H9 (cell line): ENCODE results near the gene FZD10. TPM values are rescaled to one million over a fixed set of nuclear protein-coding genes. Genes with fewer than 3 reads are reported as not detected.

Source experiments
- DNase-seq: peaks from one replicate; pipeline ENCODE4 v3.0.0-alpha.2; 2017
- H2AFZ ChIP-seq: one replicate; pipeline ENCODE4 v1.6.1; 2013; ENCODE audit warnings: mild to moderate bottlenecking, low read length, control low read depth, moderate library complexity
- H2AK5ac ChIP-seq: 2 replicates; pipeline ENCODE4 v1.6.1; 2013; ENCODE audit warnings: low read length, control low read depth, mixed read lengths; ENCODE audit not compliant: insufficient read length
- H2BK120ac ChIP-seq: one replicate; pipeline ENCODE4 v1.6.1; 2013; ENCODE audit warnings: low read depth, mild to moderate bottlenecking, low read length, control low read depth, inconsistent platforms; ENCODE audit not compliant: poor library complexity, severe bottlenecking
- H2BK12ac ChIP-seq: 2 replicates; pipeline ENCODE4 v1.6.1; 2013; ENCODE audit warnings: low read length, control low read depth, mixed read lengths, low read depth; ENCODE audit not compliant: insufficient read length
- H2BK15ac ChIP-seq: 2 replicates; pipeline ENCODE4 v1.6.1; 2013; ENCODE audit warnings: low read depth, low read length, control low read depth
- H2BK20ac ChIP-seq: one replicate; pipeline ENCODE4 v1.6.1; 2013; ENCODE audit warnings: low read depth, mild to moderate bottlenecking, low read length, control low read depth, inconsistent platforms; ENCODE audit not compliant: poor library complexity, severe bottlenecking
- H2BK5ac ChIP-seq: 2 replicates; pipeline ENCODE4 v1.6.1; 2013; ENCODE audit warnings: low read length, control low read depth, mixed read lengths; ENCODE audit not compliant: insufficient read length
- H3K14ac ChIP-seq: 2 replicates; pipeline ENCODE4 v1.6.1; 2013; ENCODE audit warnings: low read length, control low read depth; ENCODE audit not compliant: insufficient read depth
- H3K18ac ChIP-seq: 2 replicates; pipeline ENCODE4 v1.6.1; 2013; ENCODE audit warnings: low read depth, mild to moderate bottlenecking, mixed read lengths, low read length, control low read depth; ENCODE audit not compliant: insufficient read length
- H3K23ac ChIP-seq: 2 replicates; pipeline ENCODE4 v1.6.1; 2013; ENCODE audit warnings: low read length, control low read depth, mixed read lengths, low read depth; ENCODE audit not compliant: insufficient read length
- H3K23me2 ChIP-seq: 2 replicates; pipeline ENCODE4 v1.6.1; 2013; ENCODE audit warnings: low read depth, mild to moderate bottlenecking, mixed read lengths, low read length, control low read depth; ENCODE audit not compliant: insufficient read length, poor library complexity, severe bottlenecking
- H3K27ac ChIP-seq: 2 replicates; pipeline ENCODE4 v1.5.1; 2013; ENCODE audit warnings: low read length, control low read depth, mixed read lengths, low read depth; ENCODE audit not compliant: insufficient read length
- H3K27me3 ChIP-seq: 2 replicates; pipeline ENCODE4 v1.6.1; 2013; ENCODE audit warnings: low read length, control low read depth, inconsistent platforms; ENCODE audit not compliant: insufficient read depth
- H3K4ac ChIP-seq: 2 replicates; pipeline ENCODE4 v1.6.1; 2013; ENCODE audit warnings: low read depth, mild to moderate bottlenecking, control low read depth, inconsistent platforms, low read length, moderate library complexity
- H3K4me1 ChIP-seq: 2 replicates; pipeline ENCODE4 v1.6.1; 2013; ENCODE audit warnings: low read length, control low read depth, inconsistent platforms; ENCODE audit not compliant: insufficient read depth
- H3K4me2 ChIP-seq: 2 replicates; pipeline ENCODE4 v1.6.1; 2013; ENCODE audit warnings: low read length, control low read depth, mixed read lengths; ENCODE audit not compliant: insufficient read length, insufficient read depth
- H3K56ac ChIP-seq: 2 replicates; pipeline ENCODE4 v1.6.1; 2013; ENCODE audit warnings: low read depth, mild to moderate bottlenecking, mixed read lengths, low read length, control low read depth; ENCODE audit not compliant: insufficient read length
- H3K79me1 ChIP-seq: 2 replicates; pipeline ENCODE4 v1.6.1; 2013; ENCODE audit warnings: low read depth, mild to moderate bottlenecking, moderate library complexity, low read length, control low read depth, inconsistent platforms; ENCODE audit not compliant: insufficient read depth, poor library complexity, severe bottlenecking
- H3K79me2 ChIP-seq: 2 replicates; pipeline ENCODE4 v1.6.1; 2013; ENCODE audit warnings: low read length, control low read depth, inconsistent platforms; ENCODE audit not compliant: insufficient read depth
- H3K9ac ChIP-seq: 2 replicates; pipeline ENCODE4 v1.6.1; 2013; ENCODE audit warnings: low read length, control low read depth, mixed read lengths; ENCODE audit not compliant: insufficient read length; ENCODE audit errors: extremely low read depth
- H3K9me3 ChIP-seq: one replicate; pipeline ENCODE4 v1.6.1; 2013; ENCODE audit warnings: low read depth, low read length, inconsistent platforms; ENCODE audit not compliant: control insufficient read depth
- H3T11ph ChIP-seq: one replicate; pipeline ENCODE4 v1.6.1; 2013; ENCODE audit warnings: mild to moderate bottlenecking, low read length, control low read depth, inconsistent platforms
- H4K20me1 ChIP-seq: one replicate; pipeline ENCODE4 v1.6.1; 2013; ENCODE audit not compliant: control insufficient read depth, insufficient read length, insufficient read depth
- H4K5ac ChIP-seq: 2 replicates; pipeline ENCODE4 v1.6.1; 2013; ENCODE audit warnings: low read depth, mild to moderate bottlenecking, mixed read lengths, low read length, control low read depth; ENCODE audit not compliant: insufficient read length
- H4K8ac ChIP-seq: replicated peaks from 2 replicates; pipeline ENCODE4 v1.6.1; 2013; ENCODE audit warnings: low read length, control low read depth, mixed read lengths, low read depth; ENCODE audit not compliant: insufficient read length
- H4K91ac ChIP-seq: 2 replicates; pipeline ENCODE4 v1.6.1; 2013; ENCODE audit warnings: low read depth, mild to moderate bottlenecking, moderate library complexity, mixed read lengths, low read length, control low read depth; ENCODE audit not compliant: insufficient read length
- H3K27ac Mint-ChIP-seq, 3 experiments: 2 replicates in 2 of 3; 3 replicates in 1 of 3; pipeline ENCODE4 v1.8.0; 2020 to 2021; ENCODE audit warnings: mixed read lengths in 3 of 3, mild to moderate bottlenecking in 1 of 3, moderate library complexity in 1 of 3
- H3K27me3 Mint-ChIP-seq: 2 replicates; pipeline ENCODE4 v1.8.0; 2021; ENCODE audit warnings: low read depth, mild to moderate bottlenecking, moderate library complexity, mixed read lengths
- H3K36me3 Mint-ChIP-seq, 3 experiments: 2 replicates in 2 of 3; 3 replicates in 1 of 3; pipeline ENCODE4 v1.8.0; 2020 to 2021; ENCODE audit warnings: low read depth in 3 of 3, mixed read lengths in 3 of 3; ENCODE audit not compliant: insufficient read depth in 1 of 3
- H3K4me1 Mint-ChIP-seq, 2 experiments: 2 replicates each; pipeline ENCODE4 v1.8.0; 2020; ENCODE audit warnings: mixed read lengths in 2 of 2
- H3K4me3 Mint-ChIP-seq, 2 experiments: 2 replicates in 1 of 2; 3 replicates in 1 of 2; pipeline ENCODE4 v1.8.0; 2020 to 2021; ENCODE audit warnings: mild to moderate bottlenecking in 2 of 2, mixed read lengths in 2 of 2, moderate library complexity in 1 of 2
- H3K9me3 Mint-ChIP-seq, 2 experiments: 2 replicates in 1 of 2; 3 replicates in 1 of 2; pipeline ENCODE4 v1.8.0; 2020; ENCODE audit warnings: mild to moderate bottlenecking in 2 of 2, mixed read lengths in 2 of 2, moderate library complexity in 1 of 2
- CTCF ChIP-seq: fragments of 200-600 bp; sonication (generic); conservative IDR thresholded peaks from 3 replicates; pipeline ENCODE4 v1.8.0; 2021; ENCODE audit warnings: antibody characterized with exemption, mild to moderate bottlenecking
- WGBS: extraction: QIAGEN DNeasy Blood & Tissue Kit; methylation state at CpG from one replicate; pipeline ENCODE4 v1.1.7; 2013; ENCODE audit warnings: missing lambda C conversion rate, low lambda C conversion rate, mixed read lengths; ENCODE audit not compliant: insufficient read length; ENCODE audit errors: extremely low coverage; 5-methylcytosine and 5-hydroxymethylcytosine counted together
- total RNA-seq: library from RNA; stranded (reverse); gene quantifications from 2 replicates; pipeline ENCODE4 v1.2.1, GENCODE V29; 2021

FZD10 gene
- total RNA-seq, 1 experiment from 2014 or later = 1.0 TPM

- no CpG with 5 or more reads among the region's 4 CpGs for WGBS
- Histone ChIP-seq H4K91ac (no peak overlapping the region), H3K4me1 (no peaks in the 10 kb centered on the region; the same call in 1 of the 2 replicates), H4K5ac (no peak overlapping the region), H3K4me2 (no peak overlapping the region), H2BK5ac (no peak overlapping the region), H3K79me1 (no peaks in the 10 kb centered on the region), H3K18ac (no peak overlapping the region), H2BK12ac (no peak overlapping the region), H2AK5ac (no peak overlapping the region), H3K9ac (no peak overlapping the region), H2BK20ac (no peak overlapping the region), H4K8ac (no peak overlapping the region), H3K4ac (no peak overlapping the region), H3K23ac (no peak overlapping the region), H3K14ac (no peak overlapping the region), H3K56ac (no peak overlapping the region), H3K79me2 (no peaks in the 10 kb centered on the region), H3T11ph (no peak overlapping the region), H2AFZ (no peak overlapping the region), H3K23me2 (no peaks in the 10 kb centered on the region), H2BK120ac (no peak overlapping the region), H3K27me3 (peaks cover 2% of the 10 kb centered on the region), H3K27ac (no peak overlapping the region), H2BK15ac (no peak overlapping the region), H3K9me3 (no peaks in the 10 kb centered on the region), H4K20me1 (no peaks in the 10 kb centered on the region)
- no peak overlapping the region for H3K27ac Mint-ChIP-seq
- H3K4me1 Mint-ChIP-seq = peaks cover 8 to 24% of the 10 kb centered on the region in 2 experiments
- peaks cover 76% of the 10 kb centered on the region for H3K27me3 Mint-ChIP-seq
- DNase-seq = no peak
- H3K4me3 Mint-ChIP-seq = no peak overlapping the region
- H3K36me3 Mint-ChIP-seq = no peaks in the 10 kb centered on the region; a peak in 2 of 7 replicates
- peaks cover 0 to 9% of the 10 kb centered on the region in 2 experiments; a peak in 2 of 5 replicates for H3K9me3 Mint-ChIP-seq
- TF ChIP-seq CTCF = no peak
Observed at GRCh38 chr12:130213249-130213648, 51.0 kb downstream of the FZD10 start.
